PC-3 (cell line): ENCODE data around the gene GOLGA6C. TPM values are rescaled to one million over a fixed set of nuclear protein-coding genes. Genes with fewer than 3 reads are reported as not detected.
"Not testable (repeated sequence)": the region's sequence is repeated elsewhere in the genome, so short reads cannot be mapped to it uniquely, and the experiment has no call there.

Experiments used
- ATAC-seq: fragments of 200-7000 bp; cut with Tn5 transposase; 2 replicates; pipeline ENCODE4 v1.9.1; 2020; ENCODE audit warnings: mild to moderate bottlenecking, moderate library complexity
- BruUV-seq: library from RNA; stranded (reverse); fragments of 400-500 nt; replicated peaks from 2 replicates; lab custom pipeline; 2021; lab: Mats Ljungman, UMichigan
- CTCF ChIA-PET: fragments of 300-600 bp; sonication (Branson Sonifier 250); formaldehyde crosslinking; loops from one replicate; lab custom pipeline; 2022; ENCODE audit warnings: antibody characterized with exemption; lab: Charles Lee
- POLR2A ChIA-PET: fragments of 300-600 bp; sonication (Branson Sonifier 250); formaldehyde crosslinking; loops from one replicate; lab custom pipeline; 2022; ENCODE audit warnings: antibody characterized with exemption; ENCODE audit not compliant: unreplicated experiment; lab: Charles Lee
- DNase-seq: peaks from one replicate; pipeline ENCODE4 v3.0.0-alpha.2; 2015
- H2AFZ ChIP-seq: fragments of 300-600 bp; sonication (generic); 2 replicates; pipeline ENCODE4 v1.6.0; 2016; ENCODE audit warnings: antibody characterized with exemption, low read length
- H3F3A ChIP-seq: fragments of 300-600 bp; sonication (generic); one replicate; pipeline ENCODE4 v1.6.0; 2017; ENCODE audit warnings: antibody characterized with exemption, low read length, control low read depth, mild to moderate bottlenecking; ENCODE audit not compliant: unreplicated experiment
- H3K27ac ChIP-seq: fragments of 300-600 bp; sonication (generic); 2 replicates; pipeline ENCODE4 v1.5.1; 2016; ENCODE audit warnings: mild to moderate bottlenecking, low read length
- H3K27me3 ChIP-seq: fragments of 300-600 bp; sonication (generic); 2 replicates; pipeline ENCODE4 v1.6.1; 2016; ENCODE audit warnings: low read length, mixed read lengths
- H3K36me3 ChIP-seq: fragments of 300-600 bp; sonication (generic); 2 replicates; pipeline ENCODE4 v1.6.1; 2016; ENCODE audit warnings: low read depth, mixed run types, low read length, mixed read lengths
- H3K4me1 ChIP-seq: fragments of 300-600 bp; sonication (generic); 2 replicates; pipeline ENCODE4 v1.5.1; 2016; ENCODE audit warnings: low read length; ENCODE audit not compliant: insufficient read depth
- H3K4me2 ChIP-seq: fragments of 300-600 bp; sonication (generic); 2 replicates; pipeline ENCODE4 v1.6.0; 2016; ENCODE audit warnings: low read length
- H3K4me3 ChIP-seq: fragments of 300-600 bp; sonication (generic); 2 replicates; pipeline ENCODE4 v1.5.1; 2016; ENCODE audit warnings: mild to moderate bottlenecking, low read length, mixed read lengths
- H3K79me2 ChIP-seq: fragments of 300-600 bp; sonication (generic); 2 replicates; pipeline ENCODE4 v1.6.1; 2017; ENCODE audit warnings: low read length, mixed read lengths
- H3K9ac ChIP-seq: fragments of 300-600 bp; sonication (generic); 2 replicates; pipeline ENCODE4 v1.6.0; 2016; ENCODE audit warnings: mild to moderate bottlenecking, low read length
- H3K9me2 ChIP-seq: fragments of 300-600 bp; sonication (generic); replicated peaks from 2 replicates; pipeline ENCODE4 v1.6.1; 2016; ENCODE audit warnings: mixed run types, low read length, mixed read lengths
- H3K9me3 ChIP-seq: fragments of 300-600 bp; sonication (generic); 2 replicates; pipeline ENCODE4 v1.6.1; 2016; ENCODE audit warnings: low read length, mixed read lengths
- H4K20me1 ChIP-seq: fragments of 300-600 bp; sonication (generic); 2 replicates; pipeline ENCODE4 v1.6.1; 2016; ENCODE audit warnings: low read length, mixed read lengths
- EZH2 ChIP-seq: fragments of 300-600 bp; sonication (generic); IDR thresholded peaks from one replicate; pipeline ENCODE4 v1.6.1; 2017; ENCODE audit warnings: antibody characterized with exemption, mild to moderate bottlenecking, low read length; ENCODE audit not compliant: unreplicated experiment
- EZH2phosphoT487 ChIP-seq: fragments of 300-600 bp; sonication (generic); IDR thresholded peaks from 2 replicates; pipeline ENCODE4 v1.6.1; 2018; ENCODE audit warnings: mild to moderate bottlenecking, antibody characterized with exemption, low read length, borderline replicate concordance
- intact Hi-C: fragments of 100-400 bp; cut with micrococcal nuclease; formaldehyde crosslinking; loops from 2 replicates; pipeline ENCODE4 v1.9.0; 2023
- total RNA-seq: library from RNA; depleted of rRNA; stranded (reverse); fragments of >200 nt; gene quantifications from 2 replicates; pipeline ENCODE4 v1.2.3, GENCODE V29; 2014
- TF ChIP-seq, protein P1 (sequence below): fragments of 300-600 bp; sonication (generic); conservative IDR thresholded peaks from 2 replicates; pipeline ENCODE4 v1.5.1; 2017; ENCODE audit warnings: antibody characterized with exemption, low read depth, mild to moderate bottlenecking, low read length

GOLGA6C gene
- total RNA-seq, 1 experiment from 2014 or later = not detected

DNA sequence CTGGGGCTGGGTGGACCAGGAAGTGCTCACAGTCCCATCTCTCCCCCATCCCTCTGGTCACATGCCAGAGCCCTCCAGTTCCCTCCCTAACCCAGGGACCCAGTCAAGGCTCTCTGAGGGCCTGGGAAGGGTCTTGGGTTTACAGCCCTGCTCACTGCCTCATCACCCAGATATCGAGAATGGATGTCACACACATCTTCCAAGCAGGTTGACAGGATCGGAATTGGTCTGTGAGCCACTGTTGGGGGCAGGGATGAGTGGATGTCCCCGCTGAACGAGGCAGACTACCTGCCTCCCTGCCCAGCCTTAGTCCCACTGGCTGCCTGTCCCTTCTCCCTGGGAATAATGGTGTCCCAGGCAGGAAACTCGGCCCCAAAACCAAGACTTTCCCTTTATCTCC, 20.0 kb upstream of the GOLGA6C start:
- intact Hi-C loops = no loop called here
- Histone ChIP-seq H3K36me3 (no peaks in the 10 kb centered on the region), H3K27ac (no peak overlapping the region), H3K79me2 (no peaks in the 10 kb centered on the region), H3K4me1 (no peaks in the 10 kb centered on the region), H3K4me2 (no peak overlapping the region), H4K20me1 (no peaks in the 10 kb centered on the region), H3K9ac (no peak overlapping the region), H3K9me2 (no peaks in the 10 kb centered on the region), H2AFZ (no peak overlapping the region), H3K9me3 (no peaks in the 10 kb centered on the region), H3F3A (no peaks in the 10 kb centered on the region), H3K27me3 (no peaks in the 10 kb centered on the region), H3K4me3 (no peak overlapping the region)
- BruUV-seq = no TSS peak
- CTCF ChIA-PET = no interaction called here
- DNase-seq (no peak), ATAC-seq (no peak)
- no peak for TF ChIP-seq EZH2
- TF ChIP-seq EZH2phosphoT487 = no peak
- POLR2A ChIA-PET = no interaction called here

- H3F3A ChIP-seq, CTCF ChIA-PET, ATAC-seq, H3K9me3 ChIP-seq, H3K4me3 ChIP-seq, BruUV-seq, H2AFZ ChIP-seq, DNase-seq, POLR2A ChIA-PET, intact Hi-C loops, H3K9me2 ChIP-seq, H3K9ac ChIP-seq, H4K20me1 ChIP-seq, H3K36me3 ChIP-seq, H3K79me2 ChIP-seq, H3K4me2 ChIP-seq, H3K4me1 ChIP-seq, H3K27ac ChIP-seq: not testable (repeated sequence)
- peaks cover 10% of the 10 kb centered on the region; the same call in 1 of the 2 replicates for H3K27me3 ChIP-seq
These were observed 12.4 kb upstream of the GOLGA6C start for GRCh38 chr15:75245741-75246140.

DNA sequence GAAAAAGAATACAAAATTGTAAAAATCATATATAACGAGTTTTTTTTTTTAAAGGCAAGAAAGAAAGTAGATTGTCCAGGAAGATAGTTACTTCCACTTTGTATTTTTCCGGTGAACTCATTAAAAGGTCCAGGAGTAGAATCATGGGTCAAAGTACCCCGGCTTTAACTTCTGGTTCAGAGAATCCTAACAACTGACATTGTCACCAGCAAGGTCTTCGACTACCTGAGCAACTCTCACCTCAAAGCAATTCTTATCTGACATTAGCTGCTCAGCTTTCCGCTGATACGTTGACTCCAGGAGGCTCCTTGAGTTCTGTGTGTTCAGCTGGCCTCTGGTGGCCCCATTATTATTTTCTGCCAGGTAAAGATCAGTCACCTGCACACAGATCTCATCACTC, 9.1 kb upstream of the GOLGA6C start:
- H3K4me1 ChIP-seq, H3K4me2 ChIP-seq, intact Hi-C loops, CTCF ChIA-PET, H3K4me3 ChIP-seq, H2AFZ ChIP-seq, H4K20me1 ChIP-seq, H3K27ac ChIP-seq, H3K9me3 ChIP-seq, BruUV-seq, H3K79me2 ChIP-seq, H3F3A ChIP-seq, H3K36me3 ChIP-seq, DNase-seq, POLR2A ChIA-PET, H3K9ac ChIP-seq, H3K9me2 ChIP-seq, ATAC-seq: not testable (repeated sequence)
- peaks cover 10% of the 10 kb centered on the region; the same call in 1 of the 2 replicates for H3K27me3 ChIP-seq

DNA sequence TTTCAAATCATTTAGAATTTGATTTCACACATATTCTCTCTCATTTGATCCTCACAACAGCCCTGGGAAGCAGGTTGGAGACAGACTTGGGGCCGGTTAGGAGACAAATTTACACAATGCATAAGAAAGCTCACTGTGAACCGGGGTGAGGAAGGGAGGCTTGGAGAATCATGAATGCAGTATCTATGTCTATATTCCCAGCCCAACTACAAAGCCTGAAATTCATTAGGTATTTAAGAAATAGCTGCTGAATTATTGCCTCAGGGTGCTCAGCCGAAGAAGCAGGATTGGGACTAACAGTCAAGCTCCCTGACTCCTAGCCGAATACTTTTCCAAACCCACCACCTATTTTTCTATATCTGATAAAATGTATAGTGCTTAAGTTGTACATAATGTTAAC, 8.4 kb upstream of the GOLGA6C start:
- H3K4me3 ChIP-seq = no peak overlapping the region
- H3K4me2 ChIP-seq = no peak overlapping the region
- DNase-seq = no peak
- no peaks in the 10 kb centered on the region for H3K9me2 ChIP-seq
- H3K9me3 ChIP-seq = no peaks in the 10 kb centered on the region
- H3K27me3 ChIP-seq = peaks cover 10% of the 10 kb centered on the region; the same call in 1 of the 2 replicates
- H3K4me1 ChIP-seq = no peaks in the 10 kb centered on the region
- H3F3A ChIP-seq = no peaks in the 10 kb centered on the region
- H4K20me1 ChIP-seq = no peaks in the 10 kb centered on the region
- TF ChIP-seq EZH2phosphoT487 (no peak), EZH2 (no peak)
- TF ChIP-seq, protein P1, sequence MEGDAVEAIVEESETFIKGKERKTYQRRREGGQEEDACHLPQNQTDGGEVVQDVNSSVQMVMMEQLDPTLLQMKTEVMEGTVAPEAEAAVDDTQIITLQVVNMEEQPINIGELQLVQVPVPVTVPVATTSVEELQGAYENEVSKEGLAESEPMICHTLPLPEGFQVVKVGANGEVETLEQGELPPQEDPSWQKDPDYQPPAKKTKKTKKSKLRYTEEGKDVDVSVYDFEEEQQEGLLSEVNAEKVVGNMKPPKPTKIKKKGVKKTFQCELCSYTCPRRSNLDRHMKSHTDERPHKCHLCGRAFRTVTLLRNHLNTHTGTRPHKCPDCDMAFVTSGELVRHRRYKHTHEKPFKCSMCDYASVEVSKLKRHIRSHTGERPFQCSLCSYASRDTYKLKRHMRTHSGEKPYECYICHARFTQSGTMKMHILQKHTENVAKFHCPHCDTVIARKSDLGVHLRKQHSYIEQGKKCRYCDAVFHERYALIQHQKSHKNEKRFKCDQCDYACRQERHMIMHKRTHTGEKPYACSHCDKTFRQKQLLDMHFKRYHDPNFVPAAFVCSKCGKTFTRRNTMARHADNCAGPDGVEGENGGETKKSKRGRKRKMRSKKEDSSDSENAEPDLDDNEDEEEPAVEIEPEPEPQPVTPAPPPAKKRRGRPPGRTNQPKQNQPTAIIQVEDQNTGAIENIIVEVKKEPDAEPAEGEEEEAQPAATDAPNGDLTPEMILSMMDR = no peak
- no peaks in the 10 kb centered on the region for H3K36me3 ChIP-seq
- intact Hi-C loops = no loop called here
- H2AFZ ChIP-seq = no peak overlapping the region
- no peak for ATAC-seq
- no peak overlapping the region for H3K27ac ChIP-seq
- ChIA-PET POLR2A (no interaction called here), CTCF (no interaction called here)
- BruUV-seq = no TSS peak
- H3K9ac ChIP-seq = no peak overlapping the region
- no peaks in the 10 kb centered on the region for H3K79me2 ChIP-seq

DNA sequence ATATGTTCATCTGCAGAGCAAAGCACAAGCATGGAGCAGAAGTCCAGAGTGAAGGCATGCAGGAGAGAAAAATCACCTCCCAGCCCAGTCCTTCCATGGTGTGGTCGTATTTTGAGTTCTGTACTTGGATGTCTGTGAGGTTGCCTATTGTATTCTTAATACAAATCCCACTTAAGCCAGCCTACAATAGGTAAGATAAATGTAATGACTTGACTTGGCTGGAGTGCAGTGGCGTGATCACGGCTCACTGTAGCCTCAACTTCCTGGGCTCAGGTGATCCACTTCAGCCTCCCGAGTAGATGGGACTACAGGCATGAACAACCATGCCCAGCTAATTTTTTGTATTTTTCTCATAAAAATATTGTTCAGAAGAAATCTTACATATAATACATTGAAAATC, 6.8 kb upstream of the GOLGA6C start:
- not testable (repeated sequence) for ATAC-seq, BruUV-seq
- peaks cover 10% of the 10 kb centered on the region; the same call in 1 of the 2 replicates for H3K27me3 ChIP-seq

GRCh38 chr15:75252285-75252684, 5.8 kb upstream of the GOLGA6C start:
- H3K79me2 ChIP-seq, H3K27ac ChIP-seq, H3K9me3 ChIP-seq, H3K4me2 ChIP-seq, H2AFZ ChIP-seq, POLR2A ChIA-PET, ATAC-seq, CTCF ChIA-PET, intact Hi-C loops, BruUV-seq, H3K36me3 ChIP-seq, H3K4me1 ChIP-seq, H4K20me1 ChIP-seq, H3F3A ChIP-seq, H3K9me2 ChIP-seq, H3K4me3 ChIP-seq, H3K9ac ChIP-seq: not testable (repeated sequence)
- H3K27me3 ChIP-seq = peaks cover 10% of the 10 kb centered on the region; the same call in 1 of the 2 replicates
- peak; percentile 4 for DNase-seq

More for the DNA sequence above, 6.8 kb upstream of the GOLGA6C start:
- H4K20me1 ChIP-seq, H3K9me2 ChIP-seq, H3K36me3 ChIP-seq, DNase-seq, H3K9me3 ChIP-seq, H3K79me2 ChIP-seq, H3K27ac ChIP-seq, H3K4me1 ChIP-seq, H3K4me3 ChIP-seq, H3K4me2 ChIP-seq, H3K9ac ChIP-seq, H2AFZ ChIP-seq, H3F3A ChIP-seq, intact Hi-C loops, POLR2A ChIA-PET: not testable (repeated sequence)
- CTCF ChIA-PET = interaction anchor here (0.5 kb wide), 1 partner anchor 1931 kb away, joined by 4 read pairs; no protein-coding TSS in a partner anchor
